IMR-90 (cell line): Measurements from ENCODE around the gene GDPD5. TPM values are rescaled to one million over a fixed set of nuclear protein-coding genes. Genes with fewer than 3 reads are reported as not detected.

Experiments used
- ATAC-seq: fragments of 200-7000 bp; cut with Tn5 transposase; 2 replicates; pipeline ENCODE4 v1.9.1; 2020; ENCODE audit warnings: low read depth, mild to moderate bottlenecking, moderate library complexity
- BruUV-seq: library from RNA; stranded (reverse); fragments of 400-500 nt; replicated peaks from 2 replicates; lab custom pipeline; 2021; lab: Mats Ljungman, UMichigan
- CTCF ChIA-PET: fragments of 300-600 bp; formaldehyde crosslinking; extraction: SDS; loops from one replicate; lab custom pipeline; 2021; ENCODE audit warnings: antibody characterized with exemption; lab: Yijun Ruan, JAX
- POLR2A ChIA-PET: fragments of 300-600 bp; sonication (Branson Sonifier 250); formaldehyde crosslinking; loops from one replicate; lab custom pipeline; 2022; ENCODE audit warnings: antibody characterized with exemption; ENCODE audit not compliant: unreplicated experiment; lab: Charles Lee
- DNase-seq: peaks from one replicate; pipeline ENCODE4 v3.0.0; 2013
- H2AFZ ChIP-seq: replicated peaks from 2 replicates; pipeline ENCODE3; 2013; ENCODE audit warnings: low read length, mild to moderate bottlenecking; ENCODE audit not compliant: poor library complexity
- H2AK5ac ChIP-seq: 2 replicates; pipeline ENCODE4 v1.6.1; 2013; ENCODE audit warnings: low read depth, low read length, inconsistent platforms
- H2AK9ac ChIP-seq: replicated peaks from 2 replicates; pipeline ENCODE3; 2013; ENCODE audit warnings: mild to moderate bottlenecking, low read depth, low read length, moderate library complexity; ENCODE audit not compliant: poor library complexity
- H2BK120ac ChIP-seq: 2 replicates; pipeline ENCODE4 v1.6.1; 2013; ENCODE audit warnings: low read depth, low read length, inconsistent platforms
- H2BK15ac ChIP-seq: 3 replicates; pipeline ENCODE4 v1.6.1; 2013; ENCODE audit warnings: low read depth, low read length, inconsistent platforms
- H2BK20ac ChIP-seq: 2 replicates; pipeline ENCODE4 v1.6.1; 2013; ENCODE audit warnings: low read depth, mild to moderate bottlenecking, inconsistent platforms, low read length, moderate library complexity
- H2BK5ac ChIP-seq: 2 replicates; pipeline ENCODE4 v1.6.1; 2013; ENCODE audit warnings: mild to moderate bottlenecking, low read depth, low read length, inconsistent platforms; ENCODE audit not compliant: poor library complexity, severe bottlenecking
- H3K14ac ChIP-seq: replicated peaks from 2 replicates; pipeline ENCODE4 v1.6.1; 2013; ENCODE audit warnings: low read depth, low read length, inconsistent platforms
- H3K18ac ChIP-seq: 2 replicates; pipeline ENCODE4 v1.6.1; 2013; ENCODE audit warnings: low read depth, low read length, control low read depth
- H3K23ac ChIP-seq: 2 replicates; pipeline ENCODE4 v1.6.1; 2013; ENCODE audit warnings: low read depth, low read length, inconsistent platforms
- H3K27ac ChIP-seq: 2 replicates; pipeline ENCODE4 v1.5.1; 2013; ENCODE audit warnings: mild to moderate bottlenecking, control low read depth, low read length; ENCODE audit not compliant: insufficient read depth
- H3K27me3 ChIP-seq: 2 replicates; pipeline ENCODE4 v1.6.1; 2013; ENCODE audit warnings: low read length; ENCODE audit not compliant: control insufficient read depth, insufficient read depth
- H3K36me3 ChIP-seq: 2 replicates; pipeline ENCODE4 v1.6.1; 2013; ENCODE audit warnings: low read length, mixed read lengths; ENCODE audit not compliant: control insufficient read depth, insufficient read depth
- H3K4ac ChIP-seq: 2 replicates; pipeline ENCODE4 v1.6.1; 2013; ENCODE audit warnings: low read depth, low read length, inconsistent platforms
- H3K4me1 ChIP-seq: 2 replicates; pipeline ENCODE4 v1.6.1; 2013; ENCODE audit warnings: low read length, mixed read lengths; ENCODE audit not compliant: control insufficient read depth, insufficient read depth
- H3K4me2 ChIP-seq: 2 replicates; pipeline ENCODE4 v1.6.1; 2013; ENCODE audit warnings: low read depth, mild to moderate bottlenecking, control low read depth, low read length, moderate library complexity
- H3K4me3 ChIP-seq: 2 replicates; pipeline ENCODE4 v1.5.1; 2013; ENCODE audit warnings: low read depth, mild to moderate bottlenecking, control low read depth, low read length, moderate library complexity; ENCODE audit not compliant: insufficient read depth
- H3K56ac ChIP-seq: 2 replicates; pipeline ENCODE4 v1.6.1; 2013; ENCODE audit warnings: low read length, inconsistent platforms; ENCODE audit not compliant: insufficient read depth; ENCODE audit errors: extremely low read depth
- H3K79me1 ChIP-seq, 2 experiments: 2 replicates each; pipeline ENCODE4 v1.6.1; 2013; ENCODE audit warnings: low read length in 2 of 2, inconsistent platforms in 1 of 2, low read depth in 1 of 2
- H3K9ac ChIP-seq: 2 replicates; pipeline ENCODE4 v1.6.1; 2013; ENCODE audit warnings: low read depth, low read length, control low read depth
- H3K9me1 ChIP-seq: 2 replicates; pipeline ENCODE4 v1.6.1; 2013; ENCODE audit warnings: low read length, inconsistent platforms; ENCODE audit not compliant: insufficient read depth
- H3K9me3 ChIP-seq: 2 replicates; pipeline ENCODE4 v1.6.1; 2013; ENCODE audit warnings: low read length; ENCODE audit not compliant: control insufficient read depth, insufficient read depth
- H4K20me1 ChIP-seq: 2 replicates; pipeline ENCODE4 v1.6.1; 2013; ENCODE audit warnings: low read length, inconsistent platforms; ENCODE audit not compliant: insufficient read depth
- H4K5ac ChIP-seq: 2 replicates; pipeline ENCODE4 v1.6.1; 2013; ENCODE audit warnings: mild to moderate bottlenecking, low read depth, low read length, control low read depth
- H4K8ac ChIP-seq, 2 experiments: 2 replicates each; pipeline ENCODE4 v1.6.1; 2013; ENCODE audit warnings: low read depth in 2 of 2, low read length in 2 of 2, control low read depth in 1 of 2, inconsistent platforms in 1 of 2
- H4K91ac ChIP-seq: 2 replicates; pipeline ENCODE4 v1.6.1; 2013; ENCODE audit warnings: low read depth, low read length, inconsistent platforms; ENCODE audit not compliant: insufficient read depth
- BHLHE40 ChIP-seq: fragments of 150-350 bp; IDR thresholded peaks from 2 replicates; pipeline ENCODE4 v1.6.1; 2016; ENCODE audit warnings: mild to moderate bottlenecking, low read depth, low read length
- CEBPB ChIP-seq: IDR thresholded peaks from 2 replicates; pipeline ENCODE4 v1.6.1; 2012; ENCODE audit warnings: low read depth, low read length, improper control_type of control experiment
- CHD1 ChIP-seq: IDR thresholded peaks from 2 replicates; pipeline ENCODE4 v1.6.1; 2012; ENCODE audit warnings: low read depth, low read length, improper control_type of control experiment
- CTCF ChIP-seq: conservative IDR thresholded peaks from 2 replicates; pipeline ENCODE4 v1.5.1; 2012; ENCODE audit warnings: mild to moderate bottlenecking, low read depth, low read length, improper control_type of control experiment
- ELK1 ChIP-seq: fragments of 150-350 bp; IDR thresholded peaks from 2 replicates; pipeline ENCODE4 v1.6.1; 2016; ENCODE audit warnings: low read depth, mild to moderate bottlenecking, low read length, moderate library complexity, borderline replicate concordance
- FOS ChIP-seq: fragments of 150-350 bp; IDR thresholded peaks from 2 replicates; pipeline ENCODE4 v1.6.1; 2016; ENCODE audit warnings: low read depth, low read length
- MAFK ChIP-seq: IDR thresholded peaks from 2 replicates; pipeline ENCODE4 v1.6.1; 2012; ENCODE audit warnings: low read depth, low read length, improper control_type of control experiment
- MAZ ChIP-seq: IDR thresholded peaks from 2 replicates; pipeline ENCODE4 v1.6.1; 2012; ENCODE audit warnings: low read depth, mild to moderate bottlenecking, low read length, improper control_type of control experiment, moderate library complexity, borderline replicate concordance
- MXI1 ChIP-seq: IDR thresholded peaks from 2 replicates; pipeline ENCODE4 v1.6.1; 2012; ENCODE audit warnings: low read depth, mild to moderate bottlenecking, low read length, moderate library complexity, borderline replicate concordance
- NFE2L2 ChIP-seq: fragments of 150-350 bp; IDR thresholded peaks from 2 replicates; pipeline ENCODE4 v1.6.1; 2016; ENCODE audit warnings: low read depth, mild to moderate bottlenecking, low read length
- POLR2A ChIP-seq: IDR thresholded peaks from 2 replicates; pipeline ENCODE4 v1.6.1; 2012; ENCODE audit warnings: mild to moderate bottlenecking, low read depth, low read length
- RAD21 ChIP-seq: IDR thresholded peaks from 2 replicates; pipeline ENCODE4 v1.6.1; 2012; ENCODE audit warnings: low read length, improper control_type of control experiment
- RCOR1 ChIP-seq: IDR thresholded peaks from 2 replicates; pipeline ENCODE4 v1.6.1; 2012; ENCODE audit warnings: mild to moderate bottlenecking, low read length, improper control_type of control experiment; ENCODE audit not compliant: insufficient replicate concordance
- RFX5 ChIP-seq: IDR thresholded peaks from 2 replicates; pipeline ENCODE4 v1.8.0; 2012; ENCODE audit warnings: low read depth, mild to moderate bottlenecking, low read length, moderate library complexity
- SMC3 ChIP-seq: fragments of 150-350 bp; IDR thresholded peaks from 2 replicates; pipeline ENCODE4 v1.6.1; 2016; ENCODE audit warnings: low read depth, mild to moderate bottlenecking, antibody characterized with exemption, low read length, moderate library complexity
- USF2 ChIP-seq: fragments of 150-350 bp; IDR thresholded peaks from 2 replicates; pipeline ENCODE4 v1.6.1; 2017; ENCODE audit warnings: mild to moderate bottlenecking, antibody characterized with exemption, low read length, low read depth
- WGBS, 2 experiments: methylation state at CpG; one replicate each; pipeline versions ENCODE4 v1.1.5 to v1.1.7; 2013; ENCODE audit warnings: missing lambda C conversion rate in 2 of 2; ENCODE audit not compliant: insufficient read length in 1 of 2; ENCODE audit errors: extremely low coverage in 2 of 2; 5-methylcytosine and 5-hydroxymethylcytosine counted together
- dilution Hi-C: fragments of 300-500 bp; cut with HindIII; formaldehyde crosslinking; loops from one replicate; pipeline ENCODE4 v1.14.3; 2018; ENCODE audit warnings: low sequenced_read_pairs; ENCODE audit not compliant: unreplicated experiment
- in situ Hi-C: fragments of 300-500 bp; cut with MboI; formaldehyde crosslinking; loops from 3 replicates; pipeline ENCODE4 v1.14.3; 2019; ENCODE audit warnings: low sequenced_read_pairs, inconsistent platforms, mixed read lengths
- intact Hi-C: fragments of 100-400 bp; cut with micrococcal nuclease; formaldehyde crosslinking; loops from 2 replicates; pipeline ENCODE4 v1.10.0; 2022
- polyA plus RNA-seq, 3 experiments: library from polyadenylated mRNA; depleted of rRNA; stranded (reverse); fragments of >200 nt; gene quantifications; 2 replicates each; pipeline ENCODE4 v1.2.3, GENCODE V29; 2012; ENCODE audit warnings: low replicate concordance in 1 of 3
- total RNA-seq: library from RNA; depleted of rRNA; stranded (reverse); fragments of >200 nt; gene quantifications from 2 replicates; pipeline ENCODE4 v1.2.3, GENCODE V29; 2012

The GDPD5 gene
- total and polyA plus RNA-seq, 2 of the 4 experiments (the other 2 are of a cell fraction): 2.0 to 7.9 TPM

GRCh38 chr11:75527130-75527529 is 1.4 kb upstream of the GDPD5 start:
- no peak overlapping the region for H2BK20ac ChIP-seq
- BruUV-seq: no TSS peak
- H3K4me1 ChIP-seq: no peaks in the 10 kb centered on the region; the same call in 1 of the 2 replicates
- no peak overlapping the region for H2BK15ac ChIP-seq
- in situ Hi-C loops (loop anchor here (25.0 kb wide), 1 partner anchor 240 kb away; no protein-coding TSS in a partner anchor), intact Hi-C loops (loop anchor here (2.0 kb wide), 1 partner anchor 36 kb away; the partner anchor contains the start of gene SERPINH1), dilution Hi-C loops (no loop called here)
- no peak overlapping the region for H4K5ac ChIP-seq
- H3K36me3 ChIP-seq: no peaks in the 10 kb centered on the region
- no peak overlapping the region for H2BK120ac ChIP-seq
- H2AK9ac ChIP-seq: no peak overlapping the region
- no peak overlapping the region for H2AK5ac ChIP-seq
- H4K8ac ChIP-seq: no peak overlapping the region
- no CpG with 5 or more reads among the region's 5 CpGs for WGBS, 2 experiments
- peaks cover 10% of the 10 kb centered on the region; the same call in 1 of the 2 replicates for H3K27me3 ChIP-seq
- H3K56ac ChIP-seq: no peak overlapping the region
- no peak overlapping the region for H3K27ac ChIP-seq
- H2AFZ ChIP-seq: no peak overlapping the region
- H4K20me1 ChIP-seq: peaks cover 3% of the 10 kb centered on the region; the same call in 1 of the 2 replicates
- TF ChIP-seq ELK1: no peak
- TF ChIP-seq MAFK: no peak
- TF ChIP-seq RAD21: no peak
- TF ChIP-seq NFE2L2: no peak
- no peak for TF ChIP-seq FOS
- TF ChIP-seq CHD1: no peak
- no peak for TF ChIP-seq SMC3
- TF ChIP-seq CTCF: no peak
- no peak for TF ChIP-seq USF2
- TF ChIP-seq POLR2A: no peak
- no peak for TF ChIP-seq MXI1
- no peak for TF ChIP-seq MAZ
- no peak for TF ChIP-seq RFX5
- TF ChIP-seq BHLHE40: no peak
- TF ChIP-seq RCOR1: no peak
- no peak for TF ChIP-seq CEBPB
- H3K4me3 ChIP-seq: no peak overlapping the region
- no peak overlapping the region for H2BK5ac ChIP-seq
- no peak overlapping the region for H3K23ac ChIP-seq
- no peak overlapping the region for H3K14ac ChIP-seq
- H3K4me2 ChIP-seq: no peak overlapping the region
- H3K9ac ChIP-seq: no peak overlapping the region
- ChIA-PET POLR2A (no interaction called here), CTCF (no interaction called here)
- peaks cover 0 to 4% of the 10 kb centered on the region in 2 experiments; a peak in 3 of 4 replicates for H3K79me1 ChIP-seq
- H3K9me3 ChIP-seq: no peaks in the 10 kb centered on the region
- 0 out of 2 replicates have a peak, but pooled peaks cover 4% of the 10 kb centered on the region for H3K9me1 ChIP-seq
- DNase-seq: no peak
- no peak for ATAC-seq
- no peak overlapping the region for H4K91ac ChIP-seq
- H3K4ac ChIP-seq: no peak overlapping the region
- H3K18ac ChIP-seq: no peak overlapping the region
